ENCODE data around the gene HDHD3. TPM values are rescaled to one million over a fixed set of nuclear protein-coding genes. Genes with fewer than 3 reads are reported as not detected.
"Not testable (repeated sequence)": the region's sequence is repeated elsewhere in the genome, so short reads cannot be mapped to it uniquely, and the experiment has no call there.

Gene HDHD3
- total RNA-seq, 4 donors from 2014 or later = 17.0 to 31.3 (median 25.1) TPM

DNA sequence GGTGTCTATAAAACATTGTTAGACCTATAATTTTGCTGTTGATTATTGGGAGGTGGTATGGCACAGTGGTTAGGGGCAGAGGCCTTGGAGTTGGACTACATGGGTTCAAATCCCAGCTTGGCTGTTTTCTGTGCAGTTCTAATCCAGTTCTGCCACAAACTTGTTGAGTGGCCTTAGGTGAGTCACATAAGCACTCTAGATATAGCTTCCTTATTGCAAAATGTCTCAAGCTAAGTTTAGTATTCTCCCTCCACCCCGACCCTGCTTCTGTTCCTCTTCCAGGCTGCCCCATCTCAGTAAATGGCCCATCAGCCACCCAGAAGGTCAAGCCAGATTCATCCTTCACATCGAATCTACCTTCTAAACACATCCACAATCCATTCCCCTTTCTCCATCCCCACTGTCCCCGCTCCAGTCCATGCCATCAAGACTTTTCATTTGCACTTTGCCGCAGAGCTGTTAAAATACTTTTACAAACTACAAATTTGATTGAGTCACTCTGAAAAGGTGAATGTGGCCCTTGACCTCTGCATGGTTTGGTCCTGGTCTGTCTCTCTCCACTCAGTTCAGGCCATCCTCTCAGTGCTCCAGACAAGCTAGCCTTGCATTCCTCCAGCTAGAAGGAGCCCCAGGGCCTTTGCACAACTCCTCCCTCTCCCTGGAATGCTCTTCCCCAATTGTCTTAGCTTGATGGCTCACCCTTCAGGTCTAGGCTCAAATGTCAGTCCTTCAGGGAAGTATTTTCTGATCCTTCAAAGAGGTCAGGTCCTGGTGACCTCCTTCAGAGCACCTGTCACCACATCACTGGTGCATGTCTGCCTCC, 10.0 kb upstream of the HDHD3 start:
- TF ChIP-seq POLR2AphosphoS5 (IDR thresholded peaks at IDR 0.05) (no peak), POLR2A (IDR thresholded peaks at IDR 0.05) (no peak), EP300 (IDR thresholded peaks at IDR 0.05) (no peak)
- TF ChIP-seq, protein P1, sequence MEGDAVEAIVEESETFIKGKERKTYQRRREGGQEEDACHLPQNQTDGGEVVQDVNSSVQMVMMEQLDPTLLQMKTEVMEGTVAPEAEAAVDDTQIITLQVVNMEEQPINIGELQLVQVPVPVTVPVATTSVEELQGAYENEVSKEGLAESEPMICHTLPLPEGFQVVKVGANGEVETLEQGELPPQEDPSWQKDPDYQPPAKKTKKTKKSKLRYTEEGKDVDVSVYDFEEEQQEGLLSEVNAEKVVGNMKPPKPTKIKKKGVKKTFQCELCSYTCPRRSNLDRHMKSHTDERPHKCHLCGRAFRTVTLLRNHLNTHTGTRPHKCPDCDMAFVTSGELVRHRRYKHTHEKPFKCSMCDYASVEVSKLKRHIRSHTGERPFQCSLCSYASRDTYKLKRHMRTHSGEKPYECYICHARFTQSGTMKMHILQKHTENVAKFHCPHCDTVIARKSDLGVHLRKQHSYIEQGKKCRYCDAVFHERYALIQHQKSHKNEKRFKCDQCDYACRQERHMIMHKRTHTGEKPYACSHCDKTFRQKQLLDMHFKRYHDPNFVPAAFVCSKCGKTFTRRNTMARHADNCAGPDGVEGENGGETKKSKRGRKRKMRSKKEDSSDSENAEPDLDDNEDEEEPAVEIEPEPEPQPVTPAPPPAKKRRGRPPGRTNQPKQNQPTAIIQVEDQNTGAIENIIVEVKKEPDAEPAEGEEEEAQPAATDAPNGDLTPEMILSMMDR (IDR thresholded peaks at IDR 0.05) = no peak
- WGBS, 2 donors (ENCODE audit: low coverage in 1 of 2) = 86 to 90% methylated on average over 2 to 4 of the region's 4 CpGs
- no peak overlapping the region for H3K4me3 ChIP-seq
- no peaks in the 10 kb centered on the region for H3K9me3 ChIP-seq
- no peaks in the 10 kb centered on the region for H3K27me3 ChIP-seq
- no peaks in the 10 kb centered on the region for H3K4me1 ChIP-seq
- H3K36me3 ChIP-seq = peaks cover 0 to 54% of the 10 kb centered on the region in 2 donors
- H3K27ac ChIP-seq = no peak overlapping the region
- ATAC-seq = no peak

DNA sequence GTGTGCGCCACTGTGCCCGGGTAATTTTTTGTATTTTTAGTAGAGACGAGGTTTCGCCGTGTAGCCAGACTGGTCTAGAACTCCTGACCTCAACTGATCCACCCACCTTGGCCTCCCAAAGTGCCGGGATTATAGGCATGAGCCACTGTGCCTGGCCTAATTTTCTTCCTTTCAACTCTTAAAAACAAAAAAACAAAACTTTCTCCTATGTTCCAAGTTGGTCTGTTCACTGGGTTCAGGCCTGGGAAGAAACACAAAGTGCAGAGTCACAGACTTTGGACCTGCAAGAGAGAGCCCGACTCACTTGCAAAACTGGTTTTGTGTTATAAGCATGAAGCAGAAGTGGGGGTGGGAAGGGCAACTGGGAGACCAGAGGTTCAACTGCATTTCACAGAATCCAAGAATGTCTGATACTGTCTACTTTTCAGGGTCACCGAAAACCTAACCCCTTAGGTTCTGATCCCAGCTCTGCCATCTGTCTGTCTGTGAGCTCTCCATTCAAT, 5.2 kb upstream of the HDHD3 start:
- Histone ChIP-seq H3K4me1 (peaks cover 0 to 5% (median 0%) of the 10 kb centered on the region in 3 donors), H3K36me3 (peaks cover 0 to 6% of the 10 kb centered on the region in 2 donors), H3K9me3 (no peaks in the 10 kb centered on the region), H3K27ac (no peak overlapping the region), H3K4me3 (no peak overlapping the region), H3K27me3 (no peaks in the 10 kb centered on the region)
- TF ChIP-seq POLR2AphosphoS5 (IDR thresholded peaks at IDR 0.05) (no peak), EP300 (IDR thresholded peaks at IDR 0.05) (no peak), POLR2A (IDR thresholded peaks at IDR 0.05) (no peak)
- TF ChIP-seq, protein P1 (IDR thresholded peaks at IDR 0.05) = no peak
- 90 to 92% methylated on average over 6 to 8 of the region's 8 CpGs for WGBS, 2 donors (ENCODE audit: low coverage in 1 of 2)
- ATAC-seq = no peak

DNA sequence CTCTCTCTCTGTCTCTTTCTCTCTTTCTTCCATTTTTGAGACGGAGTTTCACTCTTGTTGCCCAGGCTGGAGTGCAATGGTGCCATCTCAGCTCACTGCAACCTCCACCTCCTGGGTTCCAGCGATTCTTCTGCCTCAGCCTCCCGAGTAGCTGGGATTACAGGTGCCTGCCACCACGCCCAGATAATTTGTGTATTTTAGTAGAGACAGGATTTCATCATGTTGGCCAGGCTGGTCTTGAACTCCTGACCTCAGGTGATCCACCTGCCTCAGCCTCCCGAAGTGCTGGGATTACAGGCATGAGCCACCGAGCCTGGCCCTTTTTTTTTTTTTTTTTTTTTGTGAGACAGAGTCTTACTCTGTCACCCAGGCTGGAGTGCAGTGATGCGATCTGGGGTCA, 4.7 kb upstream of the HDHD3 start:
- H3K4me1 ChIP-seq, H3K36me3 ChIP-seq, H3K9me3 ChIP-seq, ATAC-seq, H3K27me3 ChIP-seq, H3K27ac ChIP-seq, H3K4me3 ChIP-seq: not testable (repeated sequence)
- WGBS, 2 donors (ENCODE audit: low coverage in 1 of 2) = 75 to 78% methylated on average over 4 to 6 of the region's 7 CpGs

DNA sequence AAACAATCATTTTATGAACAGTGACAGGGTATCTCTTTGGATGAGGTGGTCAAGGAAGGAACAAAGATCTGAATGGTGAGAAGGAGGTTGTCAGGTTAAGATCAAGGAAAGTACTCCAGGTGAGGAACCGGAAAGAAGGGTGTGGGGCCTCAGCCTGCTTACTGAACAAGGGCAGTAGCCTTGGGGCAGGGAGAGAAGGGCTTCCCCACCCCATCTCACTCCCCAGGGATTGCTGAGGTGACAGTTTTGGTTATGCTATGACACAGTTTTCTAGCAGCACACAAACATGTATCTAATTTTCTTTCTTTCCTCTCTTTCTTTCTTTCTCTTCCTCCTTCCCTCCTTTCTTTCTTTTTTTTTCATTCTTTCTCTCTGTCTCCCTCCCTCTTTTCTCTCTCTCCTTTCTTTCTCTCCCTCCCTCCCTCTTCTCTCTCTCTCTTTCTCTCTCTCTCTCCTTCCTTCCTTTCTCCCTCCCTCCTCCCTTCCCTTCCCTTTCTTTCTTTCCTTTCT, 4.1 kb upstream of the HDHD3 start:
- peaks cover 0 to 11% (median 0%) of the 10 kb centered on the region in 3 donors for H3K4me1 ChIP-seq
- H3K27me3 ChIP-seq = no peaks in the 10 kb centered on the region
- TF ChIP-seq, protein P1 (IDR thresholded peaks at IDR 0.05) = no peak
- TF ChIP-seq POLR2AphosphoS5 (IDR thresholded peaks at IDR 0.05) (no peak), EP300 (IDR thresholded peaks at IDR 0.05) (no peak), POLR2A (IDR thresholded peaks at IDR 0.05) (no peak)
- ATAC-seq = no peak
- no peak overlapping the region for H3K4me3 ChIP-seq
- 70% methylated on average over 1 of the region's 1 CpG; no CpG with 5 or more reads in 1 of the 2 donors for WGBS, 2 donors (ENCODE audit: low coverage in 1 of 2)
- H3K9me3 ChIP-seq = no peaks in the 10 kb centered on the region
- no peaks in the 10 kb centered on the region for H3K36me3 ChIP-seq
- no peak overlapping the region for H3K27ac ChIP-seq

DNA sequence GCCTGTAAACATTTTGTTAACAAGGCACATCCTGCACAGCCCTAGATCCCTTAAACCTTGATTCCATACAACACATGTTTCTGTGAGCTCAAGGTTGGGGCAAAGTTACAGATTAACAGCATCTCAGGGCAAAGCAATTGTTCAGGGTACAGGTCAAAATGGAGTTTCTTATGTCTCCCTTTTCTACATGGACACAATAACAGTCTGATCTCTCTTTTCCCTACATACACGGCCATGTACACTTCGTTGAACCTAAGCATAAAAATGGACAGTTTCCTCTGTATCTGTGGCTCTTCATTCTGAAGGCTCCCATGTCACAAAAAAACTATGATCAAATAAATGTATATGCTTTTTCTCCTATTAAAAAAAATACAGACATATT, 3.0 kb upstream of the HDHD3 start:
- peaks cover 0 to 22% (median 4%) of the 10 kb centered on the region in 3 donors for H3K4me1 ChIP-seq
- not testable (repeated sequence) for H3K36me3 ChIP-seq, H3K27me3 ChIP-seq, ATAC-seq, H3K9me3 ChIP-seq, H3K4me3 ChIP-seq, H3K27ac ChIP-seq
- 64 to 67% methylated on average over 2 of the region's 2 CpGs for WGBS, 2 donors (ENCODE audit: low coverage in 1 of 2)

DNA sequence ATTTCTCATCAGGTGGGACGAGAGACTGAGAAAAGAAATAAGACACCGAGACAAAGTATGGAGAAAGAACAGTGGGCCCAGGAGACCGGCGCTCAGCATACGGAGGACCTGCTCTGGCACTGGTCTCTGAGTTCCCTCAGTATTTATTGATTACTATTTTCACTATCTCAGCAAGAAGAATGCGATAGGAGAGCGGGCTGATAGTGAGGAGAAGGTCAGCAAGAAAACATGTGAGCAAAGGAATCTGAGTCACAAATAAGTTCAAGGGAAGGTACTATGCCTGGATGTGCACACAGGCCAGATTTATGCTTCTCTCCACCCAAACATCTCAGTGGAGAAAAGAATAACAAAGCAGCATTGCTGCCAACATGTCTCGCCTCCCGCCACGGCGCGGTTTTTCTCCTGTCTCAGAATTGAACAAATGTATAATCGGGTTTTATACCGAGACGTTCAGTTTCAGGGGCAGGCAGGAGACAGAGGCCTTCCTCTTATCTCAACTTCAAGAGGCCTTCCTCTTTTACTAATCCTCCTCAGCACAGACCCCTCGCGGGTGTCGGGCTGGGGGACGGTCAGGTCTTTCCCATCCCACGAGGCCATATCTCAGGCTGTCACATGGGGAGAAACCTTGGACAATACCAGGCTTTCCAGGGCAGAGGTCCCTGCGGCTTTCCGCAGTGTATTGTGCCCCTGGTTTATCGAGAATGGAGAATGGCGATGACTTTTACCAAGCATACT, 2.5 kb upstream of the HDHD3 start:
- H3K9me3 ChIP-seq, H3K36me3 ChIP-seq, H3K27ac ChIP-seq, H3K4me3 ChIP-seq, ATAC-seq, H3K27me3 ChIP-seq: not testable (repeated sequence)
- 61 to 93% methylated on average over 3 to 18 of the region's 24 CpGs for WGBS, 2 donors (ENCODE audit: low coverage in 1 of 2)
- H3K4me1 ChIP-seq = peaks cover 0 to 22% (median 4%) of the 10 kb centered on the region in 3 donors
